GM19351 (cell line): ENCODE measurements around the gene CFL2.
A peak's percentile ranks its signal among the peaks of the same experiment; 100 is the strongest.
"Not testable (repeated sequence)": the region's sequence is repeated elsewhere in the genome, so short reads cannot be mapped to it uniquely, and the experiment has no call there.

ENCODE experiments used
- ATAC-seq: cut with Tn5 transposase; IDR thresholded peaks from one replicate; pipeline ENCODE4 v1.9.1; 2021; ENCODE audit warnings: mild to moderate bottlenecking, moderate library complexity; ENCODE audit not compliant: unreplicated experiment

The CFL2 gene

DNA sequence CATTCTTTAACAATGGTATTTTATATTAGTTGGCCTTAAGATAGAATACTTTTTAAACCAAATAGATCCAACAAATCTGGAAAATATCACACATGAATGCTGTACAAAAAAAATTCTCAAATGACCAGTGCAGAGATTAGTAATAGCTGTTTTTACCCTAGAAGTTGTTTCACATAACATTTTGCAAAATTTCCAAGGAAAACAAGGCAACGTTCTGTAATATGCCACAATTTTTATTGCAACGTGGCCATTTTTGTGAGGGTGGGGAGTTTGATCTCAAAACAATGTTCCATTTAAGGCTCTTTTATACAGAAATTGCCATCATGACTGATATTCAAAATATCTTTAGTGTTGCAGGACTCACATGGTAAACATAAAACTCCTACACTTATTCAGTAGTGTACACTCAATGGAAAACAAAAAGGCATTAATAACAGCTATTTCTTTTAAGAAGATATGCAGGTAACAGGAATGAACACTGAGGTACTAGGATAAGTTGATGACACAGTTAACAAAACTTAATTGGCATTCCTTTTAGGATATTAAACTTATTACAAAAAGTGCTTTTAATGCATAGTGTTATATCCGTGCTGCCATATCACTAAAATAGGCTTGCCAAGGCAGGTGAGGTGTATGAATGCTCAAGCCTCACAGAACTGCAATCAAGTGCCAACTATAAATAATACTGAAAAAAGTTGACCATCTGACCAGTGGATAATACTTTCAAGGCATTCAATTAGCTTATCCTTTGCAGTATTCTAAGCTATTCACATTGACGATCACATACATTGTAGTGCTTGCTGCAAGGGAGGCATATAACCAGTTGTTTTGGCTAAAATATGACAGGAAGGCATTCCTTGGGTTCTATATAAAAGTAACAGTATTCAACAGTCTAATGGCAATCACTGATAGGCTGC lies 2.3 kb downstream of the CFL2 start:
- ATAC-seq, result no peak

DNA sequence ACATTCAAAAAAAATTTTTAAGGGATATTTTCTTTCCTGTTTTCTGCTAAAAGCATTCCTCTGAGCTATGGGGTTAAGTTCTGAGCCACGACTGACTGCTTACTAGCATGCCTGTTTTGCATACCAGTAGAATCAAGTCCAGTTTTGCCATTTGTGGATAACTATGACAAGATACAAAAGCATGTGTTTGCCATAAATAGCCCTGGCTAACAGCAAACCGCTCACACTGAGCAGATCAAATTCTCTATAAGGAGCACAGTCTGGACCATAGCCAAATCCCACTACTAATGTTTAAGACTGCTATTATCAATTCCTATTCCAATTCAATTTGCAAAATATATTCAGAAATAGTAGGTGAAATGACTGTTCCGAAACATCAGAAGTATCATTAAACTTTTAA lies 3.2 kb downstream of the CFL2 start:
- ATAC-seq, result peak; percentile 67

DNA sequence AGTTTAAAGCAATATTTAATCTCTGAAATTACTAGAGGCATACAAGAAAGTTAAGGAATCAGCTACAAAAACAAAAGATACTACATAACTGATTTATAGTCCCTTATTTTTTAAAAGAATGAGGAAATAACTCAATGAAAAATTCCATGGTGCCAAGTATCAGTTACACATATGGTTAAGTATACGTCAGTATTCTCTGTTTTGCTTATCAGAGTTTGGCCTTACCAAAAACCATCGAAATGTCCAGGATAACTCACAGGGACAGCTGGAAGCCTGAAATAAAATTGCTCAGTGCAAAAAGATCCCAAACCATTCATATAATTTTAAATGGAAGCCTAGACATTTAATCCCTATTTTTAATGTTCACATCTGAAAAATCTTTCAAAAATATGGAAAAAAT lies 3.6 kb downstream of the CFL2 start:
- ATAC-seq, result no peak

DNA sequence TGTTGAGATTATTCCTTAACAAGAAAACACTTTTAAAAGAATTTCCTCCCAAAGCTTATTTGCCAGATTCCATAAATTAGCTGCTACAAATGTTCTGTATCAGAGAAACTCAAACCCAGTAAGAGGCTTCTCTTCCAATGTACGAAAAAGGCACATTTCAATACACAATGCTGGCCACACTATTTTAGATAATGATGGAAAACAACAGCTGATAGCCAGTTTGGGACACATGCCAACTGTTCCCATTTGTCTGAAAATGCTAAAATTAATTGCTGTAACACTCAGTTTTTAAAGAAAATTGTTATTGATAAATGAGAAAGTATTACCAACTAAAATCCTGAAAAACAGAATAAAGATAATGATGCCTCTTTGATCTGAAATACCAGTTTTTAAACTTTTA lies 4.4 kb downstream of the CFL2 start:
- ATAC-seq, result no peak

DNA sequence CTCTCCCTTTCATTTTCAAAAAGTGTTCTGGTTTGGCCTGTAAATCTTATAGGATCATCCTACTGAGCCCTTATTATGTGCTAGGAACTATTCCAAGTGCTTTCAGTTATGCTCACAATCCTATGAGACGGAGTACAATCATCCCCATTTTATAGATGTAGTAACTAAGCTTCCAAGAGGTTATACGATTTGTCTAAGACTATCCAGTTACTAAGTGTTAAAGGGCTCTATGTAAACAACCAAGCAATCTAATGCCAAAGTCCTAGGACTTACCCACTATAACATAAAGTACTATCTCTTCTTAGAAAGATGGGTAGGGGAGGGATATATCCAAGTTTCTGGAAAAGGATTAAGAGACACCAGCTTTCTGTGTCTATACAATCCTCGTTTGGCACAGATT lies 6.7 kb downstream of the CFL2 start:
- no peak for ATAC-seq

DNA sequence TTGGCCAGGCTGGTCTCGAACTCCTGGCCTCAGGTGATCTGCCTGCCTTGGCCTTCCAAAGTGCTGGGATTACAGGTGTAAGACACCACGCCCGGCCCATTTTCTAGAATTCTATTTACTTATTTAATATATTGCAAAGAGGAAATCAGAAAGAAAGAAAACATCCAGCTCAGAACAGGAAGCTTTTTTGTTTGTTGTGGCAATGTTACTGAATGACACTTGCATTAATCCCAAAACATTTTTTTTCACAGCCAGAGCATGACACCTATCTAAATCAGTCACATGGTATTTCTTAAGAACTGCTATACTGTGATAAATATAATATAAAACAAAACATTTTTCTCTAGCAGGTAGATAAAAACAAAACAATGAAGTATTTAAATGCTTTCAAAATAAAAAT lies 12.6 kb downstream of the CFL2 start:
- no peak for ATAC-seq

DNA sequence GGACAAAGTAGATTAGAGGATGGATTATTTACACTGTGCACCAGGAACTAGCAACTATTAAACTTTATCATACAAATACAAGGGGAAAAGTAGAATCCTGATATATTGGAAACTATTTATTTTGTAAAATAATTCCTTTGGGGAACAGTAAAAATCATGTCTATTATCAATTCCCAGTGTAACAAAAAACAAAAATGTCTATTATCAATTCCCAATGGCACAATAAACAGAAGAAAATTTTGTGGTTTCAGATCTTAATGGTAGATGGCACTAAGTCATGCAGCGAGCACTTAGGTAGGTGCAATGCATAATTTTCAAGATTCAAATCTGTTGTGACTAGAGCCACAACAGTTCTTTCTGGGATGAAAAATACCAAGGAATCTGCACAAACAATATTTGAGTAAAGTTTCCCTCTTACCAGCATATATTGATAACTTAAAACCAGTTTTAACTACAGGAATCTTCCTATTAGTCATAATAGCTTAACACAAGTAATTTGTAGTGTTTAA lies 13.7 kb downstream of the CFL2 start:
- ATAC-seq, result no peak

DNA sequence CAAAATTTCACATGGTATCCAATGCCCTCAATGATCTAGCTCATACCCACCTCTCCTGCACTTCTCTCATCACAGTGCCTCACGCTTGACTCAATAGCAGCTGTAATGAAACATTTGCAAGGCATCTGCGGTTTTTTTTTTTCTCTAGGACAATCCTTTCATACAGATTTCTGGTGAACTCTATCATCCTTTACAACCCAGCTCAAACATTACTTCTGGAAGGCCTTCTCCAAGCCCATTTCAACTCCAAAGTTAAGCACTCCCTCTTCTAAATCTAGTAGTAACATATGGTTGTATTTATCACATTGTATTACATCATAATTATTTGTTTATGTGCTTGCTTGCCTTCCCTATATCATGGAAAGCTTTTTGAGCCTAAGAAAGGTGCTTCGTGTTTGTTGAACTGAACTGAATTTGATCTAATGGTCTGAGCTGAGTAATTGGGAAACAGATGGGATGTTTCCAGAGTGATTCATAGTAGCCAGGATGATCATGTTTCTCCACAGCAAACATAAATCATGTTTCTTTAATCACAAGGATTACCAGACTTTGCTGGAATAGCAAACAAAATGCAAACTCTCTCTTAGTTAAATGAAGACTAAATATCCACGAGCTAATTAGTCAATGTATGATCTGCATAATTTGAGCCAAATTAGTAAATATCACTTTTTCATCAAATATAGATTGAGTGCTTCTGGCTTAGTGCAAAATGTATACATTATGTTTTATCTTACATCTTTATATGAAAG lies 14.3 kb downstream of the CFL2 start:
- no peak for ATAC-seq

DNA sequence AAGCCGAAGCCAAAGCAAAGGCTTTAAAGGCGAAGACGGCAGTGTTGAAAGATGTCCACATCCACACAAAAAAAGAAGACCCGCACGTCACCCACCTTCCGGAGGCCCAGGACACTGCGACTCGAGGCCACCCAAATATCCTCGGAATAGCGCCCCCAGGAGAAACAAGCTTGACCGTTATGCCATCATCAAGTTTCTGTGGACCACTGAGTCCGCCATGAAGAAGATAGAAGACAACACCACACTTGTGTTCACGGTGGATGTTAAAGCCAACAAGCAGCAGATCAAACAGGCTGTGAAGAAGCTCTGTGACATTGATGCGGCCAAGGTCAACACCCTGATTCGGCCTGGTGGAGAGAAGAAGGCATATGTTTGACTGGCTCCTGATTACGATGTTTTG lies 20.2 kb downstream of the CFL2 start:
- not testable (repeated sequence) for ATAC-seq

DNA sequence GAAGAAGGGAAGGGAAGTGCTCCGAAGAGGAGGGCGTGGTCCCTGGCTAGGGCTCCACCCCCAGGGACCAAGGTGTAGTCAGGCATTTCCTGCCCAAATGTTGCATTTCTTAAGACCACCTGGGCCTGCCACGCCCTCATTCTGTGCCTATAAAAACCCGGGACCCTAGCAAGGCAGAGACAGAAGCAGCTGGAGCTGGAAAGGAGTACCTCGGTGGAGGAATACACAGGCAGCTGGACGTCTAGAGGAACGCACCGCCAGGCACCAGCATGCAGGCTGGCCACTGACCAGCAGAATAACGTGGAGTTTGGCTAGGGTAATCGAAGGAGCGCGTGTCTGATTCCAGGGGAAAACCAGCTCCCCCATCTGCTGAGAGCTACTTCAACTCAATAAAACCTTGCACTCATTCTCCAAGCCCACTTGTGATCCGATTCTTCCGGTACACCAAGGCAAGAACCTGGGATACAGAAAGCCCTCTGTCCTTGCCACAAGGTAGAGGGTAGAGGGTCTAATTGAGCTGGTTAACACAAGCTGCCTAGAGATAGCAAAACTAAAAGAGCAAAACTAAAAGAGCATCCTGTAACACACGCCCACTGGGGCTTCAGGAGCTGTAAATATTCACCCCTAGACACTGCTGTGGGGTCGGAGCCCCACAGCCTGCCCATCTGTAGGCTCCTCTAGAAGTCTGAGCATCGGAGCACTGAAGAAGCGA lies 21.0 kb downstream of the CFL2 start:
- ATAC-seq, result no peak

DNA sequence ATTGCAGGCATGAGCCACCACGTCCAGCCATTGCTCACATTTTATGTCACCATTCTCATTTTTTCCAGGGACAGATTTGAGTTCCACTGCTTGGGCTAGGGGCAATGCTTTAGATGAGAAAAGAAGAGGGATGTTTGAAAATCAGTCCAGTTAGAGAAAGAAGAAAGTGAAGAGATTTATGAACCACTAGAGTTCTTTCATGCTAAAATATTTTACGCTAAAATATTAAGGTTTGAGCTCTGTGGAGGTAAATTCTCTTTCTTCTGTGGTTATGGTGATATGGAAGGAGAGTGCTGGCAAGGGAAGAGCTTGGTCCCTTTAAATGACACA lies 21.5 kb downstream of the CFL2 start:
- ATAC-seq, result no peak

DNA sequence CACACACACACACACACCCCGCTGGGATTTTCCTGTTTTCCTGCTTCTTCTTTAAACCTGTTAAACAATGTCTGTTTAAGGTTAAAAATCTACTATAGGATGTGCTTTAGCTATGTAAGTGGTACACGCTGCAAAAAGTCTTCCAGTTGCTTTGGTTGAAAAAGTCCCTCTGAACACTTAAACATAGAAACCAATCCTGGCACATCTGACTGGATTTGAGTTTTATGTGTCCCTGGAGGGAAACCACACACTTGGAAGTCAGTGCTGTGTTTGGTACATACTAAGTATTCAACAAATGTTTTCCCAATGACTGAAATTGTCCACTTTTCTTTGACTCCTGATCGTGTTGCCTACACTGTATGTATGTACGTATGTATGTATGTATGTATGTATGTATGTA lies 22.0 kb downstream of the CFL2 start:
- no peak for ATAC-seq

DNA sequence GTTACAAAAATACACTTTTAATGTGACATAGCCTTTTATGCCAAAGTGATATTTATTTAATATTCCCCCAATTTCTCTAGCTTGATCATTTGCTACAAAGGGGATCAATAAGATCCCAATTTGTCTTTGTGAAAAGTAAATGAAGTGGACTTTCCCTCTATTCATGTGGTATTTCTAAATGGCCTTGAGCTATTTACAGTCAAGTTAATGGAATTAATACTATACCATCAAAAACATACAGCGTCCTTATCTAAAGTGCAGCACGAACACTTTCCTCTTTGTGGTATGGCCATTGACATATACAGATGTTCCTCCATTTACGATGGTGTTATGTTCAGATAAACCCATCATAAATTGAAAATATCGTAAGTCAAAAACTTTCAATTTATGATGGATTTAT lies 23.2 kb downstream of the CFL2 start:
- ATAC-seq, result no peak

DNA sequence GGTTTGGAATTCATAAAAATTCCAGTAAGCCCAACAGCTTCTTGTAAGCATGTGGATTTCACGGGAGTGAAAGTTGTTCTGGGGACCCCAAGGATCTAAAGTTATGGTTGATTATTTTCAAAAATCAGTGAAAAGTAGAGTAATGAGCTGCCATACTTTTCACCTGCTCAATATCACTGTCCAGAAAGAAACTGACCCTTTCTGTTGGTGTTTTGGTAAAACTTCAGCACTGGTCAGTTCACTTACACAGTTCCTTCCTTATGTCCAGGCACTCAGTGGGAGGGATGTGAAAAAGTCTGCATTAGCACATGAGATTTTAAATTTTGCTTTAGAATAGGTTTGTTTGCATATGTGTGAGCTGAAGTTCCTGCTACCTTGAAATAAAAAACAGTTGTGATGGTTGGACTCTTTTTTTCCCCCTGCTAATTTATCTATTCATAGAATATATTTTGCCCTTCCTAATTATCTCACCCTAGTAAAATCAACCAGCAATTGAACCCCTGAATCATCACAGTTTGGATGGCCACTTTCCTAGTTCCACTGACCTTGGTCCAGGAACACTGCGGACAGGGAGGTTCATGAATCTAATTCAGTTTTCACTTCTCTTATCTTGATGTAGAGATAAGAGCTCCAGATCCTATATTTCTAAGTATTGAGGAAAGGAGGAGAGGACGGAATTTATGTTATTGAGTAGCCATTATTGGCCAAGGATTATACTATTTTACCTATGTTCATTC lies 25.8 kb downstream of the CFL2 start:
- no peak for ATAC-seq

DNA sequence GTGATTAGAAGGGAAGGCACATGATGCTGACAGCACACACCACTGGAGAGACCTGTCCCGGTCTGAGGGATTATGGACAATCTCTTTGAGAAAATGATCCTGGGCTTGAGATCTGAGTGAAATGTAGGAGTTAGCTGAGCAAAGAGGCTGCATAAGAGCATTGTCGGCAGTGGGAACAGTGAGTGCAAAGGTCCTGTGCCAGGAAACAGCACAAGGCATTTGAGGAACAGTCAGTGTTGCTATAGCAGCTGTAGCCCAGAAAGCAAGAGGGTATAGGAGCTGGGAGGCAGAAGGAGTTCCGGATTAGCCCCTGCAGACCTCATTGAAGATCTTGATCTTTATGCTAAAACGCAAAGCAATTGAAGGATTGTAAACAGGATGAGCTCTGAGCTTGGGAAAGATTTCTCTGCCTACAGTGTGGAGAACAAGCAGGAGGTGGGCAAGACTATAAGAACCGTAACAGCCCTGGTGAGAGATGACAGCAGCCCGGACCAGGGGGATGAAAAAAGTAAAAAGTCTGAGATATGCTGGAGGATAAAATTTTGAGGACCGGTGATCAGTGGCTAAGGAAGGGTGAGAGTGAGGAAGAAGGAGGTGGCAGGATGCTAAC lies 28.5 kb downstream of the CFL2 start:
- ATAC-seq, result no peak

DNA sequence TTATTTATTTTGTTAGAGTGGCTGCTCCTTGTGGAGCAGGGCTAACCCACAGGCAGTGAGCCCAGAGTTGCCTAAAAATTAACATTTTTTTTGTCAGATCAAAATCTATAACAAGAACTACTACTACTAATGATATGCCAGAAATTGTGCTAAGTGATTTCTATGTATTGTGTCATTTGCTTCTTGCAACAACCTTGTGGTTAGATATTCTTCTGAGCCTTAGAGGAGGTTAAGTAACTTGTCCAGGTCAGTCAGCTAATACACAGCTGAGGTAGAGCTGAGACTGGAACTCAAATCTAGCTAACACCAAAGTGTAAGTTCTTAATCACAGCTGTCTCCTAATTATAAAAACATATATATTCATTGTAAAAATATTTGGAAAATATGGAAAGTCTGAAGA lies 29.8 kb downstream of the CFL2 start:
- no peak for ATAC-seq

DNA sequence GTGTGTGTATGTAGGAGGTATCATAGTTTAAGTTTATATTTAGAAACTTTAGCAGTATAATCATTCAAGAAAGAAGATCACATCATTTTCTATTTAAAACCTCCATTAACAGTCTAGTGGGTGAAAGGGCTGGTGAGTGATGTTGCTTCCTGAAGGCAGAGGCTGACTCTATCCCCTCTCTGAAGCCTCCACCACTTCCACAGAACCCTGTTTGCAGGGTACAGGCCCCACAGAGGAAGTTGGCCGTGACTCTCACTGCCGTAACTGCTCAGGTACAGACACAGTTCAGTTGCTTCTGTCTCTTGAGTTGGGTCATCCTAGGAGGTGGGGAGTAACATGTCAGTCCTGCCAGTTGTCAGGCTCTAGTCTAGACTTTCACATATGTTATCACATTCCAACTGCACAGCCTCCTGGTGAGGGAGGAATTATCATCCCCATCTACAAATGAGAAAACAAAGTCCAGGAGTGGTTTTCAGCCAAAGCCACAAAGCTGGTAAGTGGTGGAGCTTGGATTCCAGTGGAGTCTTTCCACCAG lies 31.5 kb downstream of the CFL2 start:
- ATAC-seq, result peak; percentile 66

DNA sequence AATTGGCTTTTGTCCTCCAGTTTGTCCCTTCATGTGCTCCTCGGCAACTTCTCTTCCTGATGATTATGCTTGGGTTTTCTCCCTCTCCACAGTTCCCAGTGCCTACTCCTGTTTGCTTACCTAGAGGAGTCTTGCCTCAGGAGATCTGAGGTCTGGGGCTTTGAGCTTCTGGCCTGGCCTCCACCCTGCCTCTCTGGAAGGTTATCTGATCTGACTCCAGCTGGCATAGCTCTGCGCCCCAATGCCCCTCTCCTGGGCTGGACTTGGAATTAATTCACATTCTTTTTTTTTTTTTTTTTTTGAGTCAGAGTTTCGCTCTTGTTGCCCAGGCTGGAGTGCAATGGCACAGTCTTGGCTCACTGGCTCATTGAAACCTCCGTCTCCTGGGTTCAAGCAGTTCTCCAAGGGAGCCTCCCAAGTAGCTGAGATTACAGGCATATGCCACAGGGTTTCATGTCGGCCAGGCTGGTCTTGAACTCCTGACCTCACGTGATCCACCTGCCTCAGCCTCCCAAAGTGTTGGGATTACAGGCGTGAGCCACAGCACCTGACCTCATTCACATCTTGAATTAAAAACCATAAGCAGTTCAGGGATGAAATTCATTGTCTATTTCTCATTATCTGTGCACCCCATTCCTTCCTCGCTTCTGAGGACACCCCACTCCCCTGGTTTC lies 33.5 kb downstream of the CFL2 start:
- ATAC-seq, result no peak

DNA sequence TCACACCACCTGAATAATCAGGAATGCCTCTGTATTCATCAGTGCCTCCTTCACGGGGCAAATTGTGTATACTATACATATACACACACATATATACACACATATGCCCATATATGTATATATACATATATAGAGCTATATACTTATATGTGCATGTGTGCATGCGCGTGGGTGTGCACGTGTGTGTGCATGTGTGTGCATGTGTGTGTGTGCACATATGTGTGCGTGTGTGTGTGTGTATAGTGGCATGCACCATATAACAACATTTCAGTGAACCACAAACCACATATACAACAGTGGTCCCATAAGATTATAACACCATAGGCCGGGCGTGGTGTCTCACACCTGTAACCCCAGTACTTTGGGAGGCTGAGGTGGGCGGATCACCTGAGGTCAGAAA lies 35.7 kb downstream of the CFL2 start:
- no peak for ATAC-seq

DNA sequence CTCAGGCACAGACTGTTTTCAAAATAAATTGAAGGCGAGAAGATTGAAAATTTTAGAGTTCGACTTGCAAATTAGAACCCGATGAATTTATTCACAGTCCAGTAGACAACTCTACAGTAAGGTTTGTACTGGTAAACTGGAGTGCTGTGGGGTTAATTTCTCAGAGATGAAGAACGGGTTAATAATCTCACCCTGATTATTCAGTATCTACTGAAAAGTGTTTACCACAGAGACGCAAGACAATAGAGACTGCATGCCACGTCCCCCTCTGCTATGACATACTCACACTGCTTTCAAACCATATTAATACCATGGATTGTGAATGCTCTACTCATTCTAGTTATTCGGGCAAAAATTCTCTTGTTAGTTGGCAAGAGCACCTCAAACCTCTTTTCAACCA lies 36.1 kb downstream of the CFL2 start:
- no peak for ATAC-seq
